Suppressor macrophage treated with lipopolysaccharide for 4 hours (primary cell): ENCODE measurements around the gene PDE6C.
"Not testable (repeated sequence)": the region's sequence is repeated elsewhere in the genome, so short reads cannot be mapped to it uniquely, and the experiment has no call there.

ENCODE experiments used
- DNase-seq: peaks from one replicate; pipeline ENCODE4 v3.0.0-alpha.2; 2020

PDE6C gene

GRCh38 chr10:93652857-93653256 lies 40.5 kb downstream of the PDE6C start:
- DNase-seq: no peak

- no peak for DNase-seq
These were observed 41.9 kb downstream of the PDE6C start for GRCh38 chr10:93654201-93654600.

- DNase-seq: no peak
These were observed 43.8 kb downstream of the PDE6C start for GRCh38 chr10:93656155-93656554.

GRCh38 chr10:93657757-93658156 lies 45.4 kb downstream of the PDE6C start:
- no peak for DNase-seq

GRCh38 chr10:93666030-93666429 lies 53.7 kb downstream of the PDE6C start:
- DNase-seq: no peak

GRCh38 chr10:93667795-93668194 lies 55.5 kb downstream of the PDE6C start:
- DNase-seq: no peak

GRCh38 chr10:93670372-93670771 lies 58.0 kb downstream of the PDE6C start:
- DNase-seq: no peak

GRCh38 chr10:93671042-93671441 lies 58.7 kb downstream of the PDE6C start:
- DNase-seq: no peak

GRCh38 chr10:93672022-93672678 lies 59.8 kb downstream of the PDE6C start:
- DNase-seq: no peak

- no peak for DNase-seq
These were observed 60.6 kb downstream of the PDE6C start for GRCh38 chr10:93672890-93673289.

- DNase-seq: no peak
These were observed 61.5 kb downstream of the PDE6C start for GRCh38 chr10:93673791-93674190.

GRCh38 chr10:93678386-93678785 lies 66.0 kb downstream of the PDE6C start:
- no peak for DNase-seq

GRCh38 chr10:93678805-93679587 lies 66.7 kb downstream of the PDE6C start:
- DNase-seq: no peak

GRCh38 chr10:93680412-93681047 lies 68.2 kb downstream of the PDE6C start:
- DNase-seq: peak; percentile 68

GRCh38 chr10:93687737-93688136 lies 75.4 kb downstream of the PDE6C start:
- DNase-seq: no peak

- no peak for DNase-seq
These were observed 83.4 kb downstream of the PDE6C start for GRCh38 chr10:93695740-93696139.

GRCh38 chr10:93696582-93696981 lies 84.2 kb downstream of the PDE6C start:
- DNase-seq: not testable (repeated sequence)

- no peak for DNase-seq
These were observed 84.9 kb downstream of the PDE6C start for GRCh38 chr10:93697207-93697606.

- DNase-seq: peak; percentile 61
These were observed 89.5 kb downstream of the PDE6C start for GRCh38 chr10:93701866-93702209.

- peak; percentile 96 for DNase-seq
These were observed 90.1 kb downstream of the PDE6C start, which contains the start of gene FRA10AC1 for GRCh38 chr10:93702210-93703001. Gene FRA10AC1, minus strand, starts transcription at chr10:93702592. Its CDS starts 2,486 bp downstream, at chr10:93700106.

GRCh38 chr10:93703066-93703465 lies 90.7 kb downstream of the PDE6C start:
- DNase-seq: no peak

GRCh38 chr10:93703841-93704240 lies 91.5 kb downstream of the PDE6C start:
- no peak for DNase-seq

- no peak for DNase-seq
These were observed 92.1 kb downstream of the PDE6C start for GRCh38 chr10:93704451-93704850.
